Renal cortex interstitium (tissue), 11 donors: ENCODE measurements around the gene ABHD10. TPM values are rescaled to one million over a fixed set of nuclear protein-coding genes. Genes with fewer than 3 reads are reported as not detected.

ENCODE experiments used
- DNase-seq, 11 donors: peaks; one replicate each; pipeline ENCODE4 v3.0.0-alpha.2; 2013; ENCODE audit warnings: low read depth in 9 of 11, low spot score in 4 of 11; ENCODE audit errors: extremely low read depth in 1 of 11
- polyA plus RNA-seq, 3 donors: library from polyadenylated mRNA; unstranded; fragments of 120-200 nt; gene quantifications; one replicate each; pipeline ENCODE4 v1.2.1, GENCODE V29; 2013; ENCODE audit not compliant: insufficient read length in 3 of 3

The ABHD10 gene
- polyA plus RNA-seq, 3 donors, result 51.8 to 52.9 (median 52.3) TPM

DNA sequence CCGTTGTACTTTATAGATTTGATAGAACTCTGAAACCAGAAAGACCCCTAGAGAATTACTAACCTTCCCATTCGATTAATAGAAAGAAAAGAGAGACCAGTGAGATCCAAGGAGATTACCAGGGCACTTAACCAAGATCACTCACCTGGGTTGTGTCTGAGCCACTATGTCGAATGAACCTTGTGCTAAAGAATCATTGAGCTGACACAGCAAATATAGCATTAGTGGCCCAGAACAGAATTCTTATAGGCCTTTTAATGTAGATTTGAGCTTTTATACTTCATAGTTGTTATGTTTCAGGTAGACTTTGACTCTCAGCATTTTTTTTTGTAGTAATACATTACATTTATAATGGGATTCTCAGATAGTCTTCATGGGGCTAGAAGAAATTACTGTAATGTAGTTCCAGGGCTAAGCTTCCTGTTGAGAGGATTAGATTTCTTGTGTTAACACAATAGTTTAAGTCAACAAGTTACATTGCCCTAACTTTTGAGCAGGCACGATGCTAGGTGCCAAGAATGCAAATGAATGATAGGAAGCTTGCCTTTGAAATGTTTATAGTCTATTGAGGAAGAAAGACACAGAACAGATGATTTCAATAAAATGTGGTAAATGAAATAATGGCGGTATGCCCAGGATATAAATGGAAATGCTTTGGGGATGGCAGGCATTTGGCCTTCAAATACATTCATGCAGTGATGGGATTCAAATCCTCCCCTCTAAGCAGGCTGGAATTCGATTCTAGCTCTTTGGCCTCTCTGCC, 24.4 kb upstream of the ABHD10 start:
- DNase-seq, result no peak

DNA sequence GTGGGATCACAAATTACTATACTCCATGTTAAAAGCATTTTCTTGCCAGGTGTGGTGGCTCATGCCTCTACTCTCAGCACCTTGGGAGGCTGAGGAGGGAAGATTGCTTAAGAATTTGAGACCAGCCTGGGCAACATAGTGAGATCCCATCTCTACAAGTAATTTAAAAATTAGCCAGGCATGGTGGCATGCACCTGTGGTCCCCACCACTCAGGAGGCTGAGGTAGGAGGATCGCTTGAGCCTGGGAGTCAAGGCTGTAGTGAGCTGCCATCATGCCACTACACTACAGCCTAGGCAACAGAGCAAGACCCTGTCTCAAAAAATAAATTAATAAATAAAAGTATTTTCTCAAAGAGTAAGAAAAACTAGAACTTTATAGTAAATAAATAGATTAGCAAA, 22.9 kb upstream of the ABHD10 start:
- DNase-seq, result no peak

DNA sequence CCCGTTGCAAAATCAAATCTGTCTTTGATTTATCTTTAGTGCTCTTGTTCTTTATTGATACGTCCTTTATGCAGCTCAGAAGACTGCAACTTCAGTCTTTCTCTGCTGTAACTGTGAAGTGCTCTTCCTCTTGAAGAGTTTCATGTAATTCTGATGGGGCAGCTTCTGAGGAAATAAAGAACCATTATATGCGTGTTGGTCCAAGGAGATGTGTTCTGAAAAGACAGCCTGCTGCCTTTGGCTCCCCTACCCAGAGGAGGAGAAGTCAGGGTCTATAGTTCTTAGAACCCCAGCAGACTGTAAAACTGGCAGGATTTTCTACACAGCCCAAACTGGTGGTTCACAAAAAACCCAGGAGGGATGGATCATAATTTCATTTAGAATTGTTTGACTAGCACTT, 22.4 kb upstream of the ABHD10 start:
- DNase-seq, result no peak

DNA sequence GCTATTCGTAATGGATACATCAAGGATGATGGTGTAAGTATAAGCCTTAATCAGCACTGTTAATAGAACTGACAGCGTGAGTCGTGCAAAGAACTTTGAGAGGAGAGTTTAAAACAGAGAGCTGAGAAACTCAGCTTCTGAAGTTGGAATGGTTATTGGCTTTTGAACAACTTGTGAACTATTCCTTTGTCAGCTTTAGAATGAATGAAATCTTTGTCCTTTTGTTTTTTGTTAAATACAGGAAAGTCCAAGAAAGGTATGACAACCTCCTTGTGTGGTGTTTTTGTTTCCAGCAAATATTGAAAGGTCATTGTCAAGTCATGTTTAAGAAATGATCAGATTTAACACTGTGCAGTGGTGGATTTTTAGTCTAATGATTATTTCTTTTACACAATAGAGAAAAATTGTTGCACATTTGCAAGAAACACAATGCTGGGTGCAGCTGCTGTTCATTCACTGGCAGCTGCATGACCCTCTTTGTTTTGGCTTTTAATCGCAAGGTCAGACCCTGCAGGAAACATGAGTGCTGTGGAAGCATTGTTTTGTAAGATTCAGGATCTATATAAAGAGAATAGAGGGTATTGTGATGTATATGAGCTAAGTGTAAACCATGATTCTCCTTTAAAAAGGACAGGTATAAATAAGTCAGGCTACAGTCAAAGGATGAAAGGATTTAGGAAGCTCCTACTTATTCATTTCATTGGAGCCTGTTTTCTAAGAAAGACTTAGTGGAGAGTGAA, 21.7 kb upstream of the ABHD10 start:
- no peak for DNase-seq

DNA sequence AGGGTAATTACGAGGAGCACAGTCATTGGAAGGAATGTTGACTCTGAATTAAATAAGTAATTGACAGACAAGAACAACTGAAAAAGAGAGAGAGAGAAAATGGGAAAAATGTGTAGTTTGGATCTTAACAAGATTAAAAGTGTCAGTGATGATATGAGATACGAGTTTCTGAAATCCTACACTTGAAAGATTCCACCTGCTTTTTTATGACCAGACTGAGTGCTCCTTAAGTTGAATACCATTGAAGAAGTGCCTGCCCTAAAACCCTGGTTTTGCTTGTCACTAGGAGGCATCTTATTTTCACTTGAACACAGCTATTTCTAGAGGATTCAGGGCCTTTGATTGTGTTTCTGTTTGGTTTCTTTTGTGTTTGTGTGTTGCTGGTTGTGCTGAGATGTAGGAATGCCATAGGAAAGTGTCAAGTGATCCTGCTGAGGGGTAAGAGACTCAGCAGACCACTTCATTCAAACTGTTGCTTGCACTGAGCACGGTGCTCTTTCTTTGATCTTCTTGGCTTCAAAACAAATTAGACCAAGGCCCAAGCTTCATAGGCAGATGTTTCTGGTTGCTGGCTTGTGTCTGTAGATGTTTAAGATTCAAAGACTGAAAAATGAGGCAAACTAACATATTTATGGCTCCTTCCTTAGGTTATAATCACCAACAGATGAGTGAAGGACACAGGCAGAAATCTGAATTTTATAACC, 17.2 kb upstream of the ABHD10 start:
- peak in 2 of 11 donors; percentile 37 to 52 for DNase-seq

DNA sequence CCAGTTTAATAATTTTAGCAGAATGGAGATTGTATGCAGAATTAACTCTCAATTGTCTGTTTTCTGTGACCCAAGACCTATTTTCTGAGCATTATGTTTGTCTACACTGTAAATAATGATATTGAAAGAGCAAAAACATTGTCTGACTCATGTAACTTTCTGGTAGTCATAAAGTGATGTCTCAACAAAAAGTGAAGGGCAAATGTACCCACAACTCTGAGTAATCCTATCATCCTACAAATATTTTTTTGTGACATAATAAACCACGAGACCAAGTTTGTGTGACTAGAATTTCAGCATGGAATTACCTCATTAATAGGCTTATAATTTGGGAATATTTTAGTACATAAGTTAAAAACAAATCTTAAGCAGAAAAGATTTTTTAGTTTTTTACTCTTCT, 15.4 kb upstream of the ABHD10 start:
- DNase-seq, result no peak

DNA sequence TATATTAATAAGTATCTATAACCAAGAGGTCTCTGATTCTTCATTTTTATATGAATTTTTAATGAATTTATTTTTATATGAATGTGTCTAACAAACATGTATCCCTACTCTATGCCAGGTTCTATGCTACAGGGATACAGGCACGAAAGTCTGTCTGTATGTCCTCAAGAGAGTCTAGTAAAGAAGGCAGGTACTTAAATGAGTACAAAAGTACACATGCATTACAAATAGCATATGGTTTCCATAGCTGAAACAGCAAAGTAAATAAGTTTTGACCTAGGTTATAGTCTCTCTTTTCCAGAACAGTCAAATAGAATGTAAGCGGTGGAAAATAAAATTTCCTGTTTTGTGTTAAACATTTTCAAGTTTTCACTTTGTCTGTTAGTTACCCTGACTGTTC, 13.3 kb upstream of the ABHD10 start:
- no peak for DNase-seq

DNA sequence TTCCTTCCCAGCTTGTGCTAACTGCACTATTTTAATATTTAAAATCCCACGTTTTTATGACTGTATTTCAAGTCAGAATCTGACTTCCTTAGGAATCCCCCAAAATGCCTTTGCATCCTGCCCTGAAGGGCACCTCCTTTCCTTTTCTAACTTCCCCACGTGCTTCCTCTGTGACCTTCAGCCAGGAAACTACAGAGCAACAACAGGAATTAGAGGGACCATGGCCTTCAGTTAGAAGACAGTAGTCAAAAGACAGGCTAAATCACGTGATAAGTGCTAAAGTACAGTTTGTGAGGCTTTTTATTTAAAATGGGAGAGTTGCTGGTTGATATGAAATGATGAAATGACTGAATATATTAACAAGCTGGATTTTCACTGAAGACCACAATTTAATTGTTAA, 11.8 kb upstream of the ABHD10 start:
- DNase-seq, result peak in 1 of 11 donors; percentile 17

DNA sequence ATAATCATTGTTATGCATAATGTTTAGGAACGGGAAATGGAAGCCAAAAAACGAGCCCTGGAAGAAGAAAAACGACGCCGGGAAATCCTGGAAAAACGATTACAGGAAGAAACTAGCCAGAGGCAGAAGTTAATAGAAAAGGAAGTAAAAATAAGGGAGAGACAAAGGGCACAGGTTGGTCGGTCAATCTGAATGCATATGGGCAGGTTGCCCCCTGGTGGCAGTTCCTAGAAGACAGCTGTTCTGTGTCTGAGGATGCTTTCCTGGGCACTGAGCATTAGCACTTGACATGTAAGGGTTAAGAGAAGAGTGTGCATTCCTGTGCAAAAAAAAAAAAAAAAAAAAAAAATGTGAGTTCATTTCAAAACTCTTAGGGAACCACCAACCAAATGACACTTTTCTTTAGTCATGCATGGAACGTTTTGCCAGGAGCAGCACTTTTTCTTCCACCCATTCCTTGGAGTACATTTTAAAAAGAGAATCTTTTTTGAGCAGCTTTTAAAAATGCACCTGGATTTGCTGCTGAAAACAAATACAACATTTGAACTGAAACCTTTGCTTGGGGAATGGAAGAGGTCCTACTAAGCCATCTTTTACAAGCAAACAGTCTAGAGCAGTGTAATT, 11.1 kb upstream of the ABHD10 start:
- peak; percentile 67 to 82 (median 74) for DNase-seq

DNA sequence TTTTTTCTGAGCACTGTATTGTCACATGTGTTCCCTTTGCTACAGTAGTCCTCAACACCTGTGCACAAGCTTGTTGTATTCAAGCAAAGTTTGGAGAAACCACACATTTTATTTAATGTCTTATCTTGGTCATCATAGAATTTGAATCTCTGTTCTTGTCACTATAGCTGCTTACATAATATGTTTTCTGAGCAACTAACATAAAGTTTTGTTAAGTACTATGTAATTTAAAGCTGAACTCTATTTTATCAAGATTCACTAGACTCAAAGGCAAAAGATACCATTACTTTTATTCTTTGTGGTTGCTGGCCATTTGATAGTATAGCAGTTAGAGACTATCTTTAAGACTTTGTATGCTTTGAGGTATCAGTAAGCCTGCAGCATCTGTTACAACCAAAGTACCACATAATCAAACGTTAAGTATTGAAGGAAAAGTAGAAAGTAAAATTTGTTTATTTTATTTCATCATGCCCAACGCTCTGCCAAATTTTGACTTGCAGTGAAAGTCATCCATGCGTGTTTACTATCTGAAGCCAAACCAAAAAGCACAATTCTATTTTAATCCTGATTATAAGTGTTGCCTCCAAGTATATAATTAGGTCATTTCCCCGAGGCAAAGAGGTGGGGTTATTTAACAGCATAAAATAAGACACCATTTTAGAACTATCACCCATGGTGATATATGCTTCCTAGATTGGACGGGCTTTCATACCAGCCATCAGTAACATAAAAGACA, 10.3 kb upstream of the ABHD10 start:
- DNase-seq, result no peak

DNA sequence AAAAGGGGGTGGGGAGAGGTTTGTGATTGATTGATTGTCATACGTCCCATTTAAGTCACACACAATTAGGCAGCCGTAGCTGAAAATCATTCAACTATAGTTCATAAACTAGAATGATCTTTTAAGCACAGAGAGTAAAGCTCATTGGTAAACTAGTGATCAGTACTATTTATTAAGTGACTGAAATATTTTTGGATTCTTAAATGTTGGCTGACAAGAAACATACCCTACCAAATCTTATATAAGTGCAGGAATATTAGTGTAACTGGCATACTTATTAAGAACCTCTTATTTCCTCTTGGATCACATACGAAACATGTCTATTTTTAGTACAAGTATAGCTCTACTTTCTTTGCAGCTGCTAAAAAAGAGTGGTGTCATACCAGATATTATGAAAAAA, 8.4 kb upstream of the ABHD10 start:
- no peak for DNase-seq

DNA sequence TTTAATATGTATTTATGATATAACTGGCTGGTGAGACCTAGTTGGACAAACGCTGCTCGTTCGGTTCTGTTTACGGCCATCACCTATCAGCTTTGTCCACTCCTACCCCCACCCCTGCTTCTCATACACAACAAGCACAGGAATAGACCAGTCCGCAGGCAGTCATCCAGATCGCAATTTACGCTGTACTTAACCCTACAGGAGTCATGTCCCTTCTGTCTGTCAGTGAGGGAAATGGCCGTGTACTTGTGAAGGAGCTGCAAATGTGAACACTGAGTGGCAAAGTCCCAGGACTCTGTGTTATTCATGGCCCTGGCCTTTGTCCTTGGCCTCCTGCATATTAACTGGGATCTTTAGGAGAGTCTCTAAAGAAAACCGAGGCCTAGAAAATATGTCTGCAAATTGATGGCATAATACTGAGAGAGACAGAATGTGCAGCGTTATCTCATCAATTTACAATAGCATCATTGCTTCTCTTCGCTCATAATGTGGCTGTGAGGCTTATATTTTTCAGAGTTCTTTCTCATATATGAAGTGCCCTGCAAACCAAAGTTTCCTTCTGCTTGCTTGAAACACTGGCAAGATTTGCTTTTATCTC, 7.2 kb upstream of the ABHD10 start:
- peak in 7 of 11 donors; percentile 42 to 82 (median 66) for DNase-seq

DNA sequence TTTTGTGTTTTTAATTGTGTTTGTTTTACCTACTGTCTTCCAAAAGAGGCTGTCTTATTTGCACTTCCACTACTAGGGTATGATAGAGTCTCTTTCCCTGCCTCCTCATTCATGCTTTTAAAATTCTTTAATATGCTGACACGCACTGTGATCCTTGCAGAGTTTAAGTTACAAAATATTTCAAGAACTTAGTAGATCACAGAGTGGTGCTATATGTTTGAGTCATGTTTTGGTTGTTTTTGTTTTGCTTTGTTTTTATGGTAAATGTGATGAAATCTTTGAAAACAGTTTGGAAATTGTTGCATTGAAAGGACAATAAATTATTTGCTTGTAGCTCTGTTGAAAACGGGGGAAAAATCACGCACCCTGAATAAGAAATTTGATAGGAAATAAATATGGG, 5.9 kb upstream of the ABHD10 start:
- no peak for DNase-seq

DNA sequence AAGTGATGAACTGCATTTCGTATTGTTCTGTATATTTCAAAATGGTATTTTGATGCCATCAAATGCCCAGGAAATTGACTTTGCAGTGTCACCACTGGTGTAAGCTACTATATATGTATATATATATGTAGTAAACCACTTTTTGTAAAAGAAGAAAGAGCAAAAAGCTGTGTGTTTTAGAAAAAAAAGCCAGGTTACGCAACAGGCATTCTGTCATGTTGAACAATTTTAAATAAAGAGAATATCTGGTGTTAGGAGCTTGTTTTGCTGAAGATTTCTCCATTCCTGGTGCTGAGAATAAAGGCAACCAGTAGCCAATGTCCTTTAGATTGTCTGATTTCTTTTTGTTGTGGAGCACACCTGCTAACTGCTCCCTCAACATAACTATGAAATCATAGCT, 3.7 kb upstream of the ABHD10 start:
- no peak for DNase-seq

DNA sequence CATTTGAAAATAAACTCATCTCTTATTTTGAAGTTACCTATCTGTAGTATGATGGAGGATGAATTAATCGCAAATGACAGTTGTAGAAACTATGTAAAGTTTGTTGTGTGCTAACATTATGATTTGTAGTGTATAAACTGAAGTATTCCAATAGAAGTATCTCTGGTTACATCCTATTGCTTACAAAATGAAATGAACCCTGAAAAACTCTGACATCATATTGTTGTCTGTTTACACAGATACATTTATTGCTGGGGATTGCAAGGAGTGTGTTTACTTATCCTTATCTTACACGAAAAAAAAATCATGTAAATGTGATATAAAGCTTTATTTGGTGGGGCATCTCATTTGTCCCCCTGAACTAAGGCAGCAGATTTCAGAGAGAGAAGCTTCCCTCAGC, 2.6 kb upstream of the ABHD10 start:
- DNase-seq, result no peak

DNA sequence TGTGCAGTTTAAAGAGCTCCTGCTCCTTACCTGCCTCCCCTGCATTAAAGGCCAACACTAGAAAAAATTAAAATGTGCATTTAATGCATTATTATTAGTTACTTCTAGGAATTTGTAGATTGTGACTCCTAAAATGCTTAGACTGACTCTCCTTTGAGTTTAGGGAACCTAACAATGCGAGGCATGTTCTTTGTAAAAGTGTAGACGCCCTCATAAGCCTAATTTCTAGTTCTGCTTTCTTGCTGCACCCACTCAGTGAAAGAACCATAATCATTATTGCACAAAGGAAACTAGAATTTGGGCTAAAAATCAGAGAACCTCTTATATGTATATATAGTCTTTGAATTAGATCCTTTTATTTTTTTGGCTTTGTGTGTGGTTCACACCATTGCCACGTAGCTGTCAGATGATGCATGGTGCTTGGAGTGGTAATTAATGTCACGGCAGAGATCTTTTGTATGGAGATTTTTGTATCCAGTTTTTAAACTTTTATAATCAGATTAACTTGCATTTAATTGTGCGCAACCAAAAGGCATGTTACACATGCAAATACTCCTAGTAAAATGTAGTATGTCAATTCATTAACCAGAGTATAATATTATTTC, 710 bp downstream of the ABHD10 start:
- no peak for DNase-seq

DNA sequence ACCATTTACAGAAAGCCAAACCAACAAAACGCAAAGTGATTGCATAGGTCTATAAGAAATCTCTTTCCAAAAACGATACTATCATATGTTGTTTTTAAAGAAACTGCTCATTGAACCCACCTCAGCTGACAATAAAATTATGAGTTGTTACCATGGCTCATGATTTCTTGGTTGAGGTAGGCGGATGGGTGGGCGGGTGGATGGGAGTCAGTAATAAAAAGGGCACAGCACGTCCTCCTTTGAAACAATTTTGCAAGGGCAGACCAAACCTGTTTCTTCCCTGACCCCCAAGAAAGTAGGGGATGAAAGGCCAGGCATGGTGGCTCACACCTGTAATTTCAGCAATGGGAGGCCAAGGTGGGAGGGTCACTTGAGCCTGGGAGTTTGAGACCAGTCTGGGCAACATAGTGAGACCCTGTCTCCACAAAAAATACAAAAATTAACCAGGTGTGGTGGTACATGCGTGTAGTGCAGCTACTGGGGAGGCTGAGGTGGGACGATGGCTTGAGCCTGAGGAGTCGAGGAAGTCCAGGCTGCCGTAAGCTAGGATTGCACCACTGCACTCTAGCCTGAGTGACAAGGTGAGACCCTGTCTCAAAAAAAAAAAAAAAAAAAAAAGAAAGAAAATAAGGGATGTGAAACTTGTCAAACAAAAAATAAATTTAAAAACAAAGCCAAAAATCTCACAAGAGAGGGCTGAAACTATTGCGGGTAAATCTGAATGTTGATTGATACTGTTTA, 2.1 kb downstream of the ABHD10 start:
- no peak for DNase-seq

DNA sequence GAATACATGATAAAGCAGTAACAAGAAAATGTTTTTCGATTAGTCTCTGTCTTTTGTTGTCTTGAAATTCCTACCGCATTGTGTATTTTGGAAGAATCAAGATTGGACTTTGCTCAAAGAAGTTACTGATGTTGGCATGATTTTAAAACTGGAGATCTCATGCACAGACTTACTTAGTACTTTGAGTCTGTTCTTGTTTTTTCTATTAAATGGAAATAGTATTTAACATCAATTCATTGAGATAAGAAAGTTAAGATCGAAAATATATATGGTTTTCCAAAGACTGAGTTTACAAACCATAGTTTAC, 2.6 kb downstream of the ABHD10 start:
- no peak for DNase-seq
